HepG2 (cell line): ENCODE measurements around the gene RPS6KA2. TPM values are rescaled to one million over a fixed set of nuclear protein-coding genes. Genes with fewer than 3 reads are reported as not detected.

Experiments
- ATAC-seq: fragments of 200-7000 bp; cut with Tn5 transposase; 3 replicates; pipeline ENCODE4 v1.9.1; 2020; ENCODE audit warnings: mild to moderate bottlenecking, moderate library complexity
- BruUV-seq: library from RNA; stranded (reverse); fragments of 400-500 nt; replicated peaks from 2 replicates; lab custom pipeline; 2021; lab: Mats Ljungman, UMichigan
- CTCF ChIA-PET: fragments of 300-600 bp; formaldehyde crosslinking; extraction: SDS; loops from one replicate; lab custom pipeline; 2021; ENCODE audit warnings: low total read pairs, inconsistent platforms, low intra/inter-chr PET ratio; lab: Yijun Ruan, JAX
- POLR2A ChIA-PET: fragments of 350-600 bp; sonication (Branson Sonifier 250); formaldehyde crosslinking; loops from one replicate; lab custom pipeline; 2020; ENCODE audit warnings: antibody characterized with exemption, inconsistent platforms; lab: Yijun Ruan, JAX
- DNase-seq: peaks from one replicate; pipeline ENCODE4 v3.0.0-alpha.2; 2015; ENCODE audit warnings: low spot score
- FAIRE-seq: peaks from 3 replicates; lab custom pipeline; 2011; peaks lifted over from hg19 to GRCh38; lab: Jason Lieb, UNC
- H2AFZ ChIP-seq: one replicate; pipeline ENCODE4 v1.6.1; 2011; ENCODE audit warnings: low read length, inconsistent platforms
- H3K27ac ChIP-seq: fragments of 300-600 bp; 3 replicates; pipeline ENCODE4 v1.8.0; 2011; ENCODE audit warnings: mixed run types, mild to moderate bottlenecking, mixed read lengths, low read length, inconsistent platforms; ENCODE audit not compliant: insufficient read depth; ENCODE audit errors: extremely low read length
- H3K27me3 ChIP-seq, 2 experiments: fragments of 200-600 bp in 1 of 2; 2 replicates in 1 of 2; 3 replicates in 1 of 2; pipeline versions ENCODE4 v1.6.0 to v1.8.0; 2011; ENCODE audit warnings: low read length in 2 of 2, mild to moderate bottlenecking in 2 of 2, moderate library complexity in 2 of 2, inconsistent platforms in 1 of 2; ENCODE audit not compliant: insufficient read depth in 2 of 2, control insufficient read depth in 1 of 2
- H3K36me3 ChIP-seq, 2 experiments: fragments of 200-600 bp in 1 of 2; replicated peaks in 1 of 2; 2 replicates in 1 of 2; 3 replicates in 1 of 2; pipeline versions ENCODE4 v1.5.1 to v1.8.0; 2011; ENCODE audit warnings: low read length in 2 of 2, inconsistent platforms in 1 of 2; ENCODE audit not compliant: insufficient read depth in 2 of 2, control insufficient read depth in 1 of 2
- H3K4me1 ChIP-seq: 2 replicates; pipeline ENCODE4 v1.5.1; 2012; ENCODE audit warnings: low read length, inconsistent platforms; ENCODE audit not compliant: insufficient read depth
- H3K4me2 ChIP-seq: 2 replicates; pipeline ENCODE4 v1.6.0; 2011; ENCODE audit warnings: low read depth, low read length, inconsistent platforms
- H3K4me3 ChIP-seq, 3 experiments: fragments of 200-600 bp in 1 of 3; sonication (generic), shearing (Covaris generic) in 1 of 3; replicated peaks in 1 of 3; 2 replicates each; pipeline ENCODE4 v1.5.1; 2011 to 2016; ENCODE audit warnings: low read length in 3 of 3, inconsistent platforms in 2 of 3, low read depth in 2 of 3, mild to moderate bottlenecking in 2 of 3, control low read depth in 1 of 3, mixed read lengths in 1 of 3; ENCODE audit not compliant: insufficient read depth in 1 of 3
- H3K79me2 ChIP-seq: one replicate; pipeline ENCODE4 v1.6.1; 2011; ENCODE audit warnings: low read length, inconsistent platforms; ENCODE audit not compliant: insufficient read depth
- H3K9ac ChIP-seq: 2 replicates; pipeline ENCODE4 v1.6.0; 2011; ENCODE audit warnings: mild to moderate bottlenecking, low read depth, low read length, inconsistent platforms; ENCODE audit not compliant: insufficient read depth
- H3K9me3 ChIP-seq: 2 replicates; pipeline ENCODE4 v1.5.1; 2012; ENCODE audit warnings: mild to moderate bottlenecking, low read length
- H4K20me1 ChIP-seq: 2 replicates; pipeline ENCODE4 v1.6.0; 2011; ENCODE audit warnings: inconsistent platforms, mild to moderate bottlenecking, low read length, moderate library complexity; ENCODE audit not compliant: insufficient read depth
- ATF4 ChIP-seq, 2 experiments: fragments of 450-650 bp in 1 of 2; sonication (generic) in 1 of 2; formaldehyde crosslinking; IDR thresholded peaks; 2 replicates each; pipeline versions ENCODE4 v1.5.0 to v1.8.0; 2020 to 2022; ENCODE audit warnings: mild to moderate bottlenecking in 1 of 2, missing genetic modification reagents in 1 of 2
- CREB1 ChIP-seq, 2 experiments: fragments of 450-650 bp in 1 of 2; IDR thresholded peaks; 2 replicates each; pipeline ENCODE4 v1.6.1; 2016 to 2017; ENCODE audit warnings: control low read depth in 1 of 2, mild to moderate bottlenecking in 1 of 2, missing compliant biosample characterization in 1 of 2, missing genetic modification characterization in 1 of 2
- GABPB1 ChIP-seq: IDR thresholded peaks from 2 replicates; pipeline ENCODE4 v1.6.1; 2016; ENCODE audit warnings: mild to moderate bottlenecking, missing genetic modification reagents, moderate library complexity, missing compliant biosample characterization
- GTF3A ChIP-seq: sonication (generic); formaldehyde crosslinking; conservative IDR thresholded peaks from 2 replicates; pipeline ENCODE4 v1.4.0; 2020; ENCODE audit warnings: mild to moderate bottlenecking, missing genetic modification reagents
- JARID2 ChIP-seq: sonication (generic); formaldehyde crosslinking; IDR thresholded peaks from 2 replicates; pipeline ENCODE4 v1.8.1; 2023; ENCODE audit warnings: missing genetic modification reagents, inconsistent platforms; ENCODE audit not compliant: insufficient replicate concordance
- LRRFIP1 ChIP-seq: sonication (generic); formaldehyde crosslinking; conservative IDR thresholded peaks from 2 replicates; pipeline ENCODE4 v1.4.0; 2020; ENCODE audit warnings: missing genetic modification reagents
- MEIS2 ChIP-seq: sonication (generic); formaldehyde crosslinking; IDR thresholded peaks from 2 replicates; pipeline ENCODE4 v1.9.0; 2021; ENCODE audit warnings: mild to moderate bottlenecking, missing genetic modification reagents
- POGZ ChIP-seq: sonication (generic); formaldehyde crosslinking; IDR thresholded peaks from 2 replicates; pipeline ENCODE4 v1.4.0; 2020; ENCODE audit warnings: mild to moderate bottlenecking, missing genetic modification reagents
- SATB2 ChIP-seq: sonication (generic); formaldehyde crosslinking; IDR thresholded peaks from 2 replicates; pipeline ENCODE4 v1.5.0; 2020; ENCODE audit warnings: missing genetic modification reagents
- SSRP1 ChIP-seq: IDR thresholded peaks from 2 replicates; pipeline ENCODE4 v1.6.1; 2016; ENCODE audit warnings: control low read depth
- YY1 ChIP-seq: IDR thresholded peaks from 2 replicates; pipeline ENCODE4 v1.6.1; 2011; ENCODE audit warnings: low read length, low read depth, moderate library complexity, mild to moderate bottlenecking; ENCODE audit not compliant: insufficient read depth, insufficient replicate concordance
- ZBTB42 ChIP-seq: sonication (generic); formaldehyde crosslinking; IDR thresholded peaks from 2 replicates; pipeline ENCODE4 v1.5.0; 2020; ENCODE audit warnings: mild to moderate bottlenecking, missing genetic modification reagents
- ZGPAT ChIP-seq: IDR thresholded peaks from 2 replicates; pipeline ENCODE4 v1.6.1; 2016; ENCODE audit warnings: mild to moderate bottlenecking
- ZNF414 ChIP-seq: sonication (generic); formaldehyde crosslinking; IDR thresholded peaks from 2 replicates; pipeline ENCODE4 v1.5.0; 2020; ENCODE audit warnings: missing genetic modification reagents
- ZNF549 ChIP-seq: sonication (generic); formaldehyde crosslinking; IDR thresholded peaks from 2 replicates; pipeline ENCODE4 v1.5.0; 2020; ENCODE audit warnings: missing genetic modification reagents
- ZNF556 ChIP-seq: sonication (generic); formaldehyde crosslinking; IDR thresholded peaks from 2 replicates; pipeline ENCODE4 v1.4.0; 2020; ENCODE audit warnings: mild to moderate bottlenecking, missing genetic modification reagents, borderline replicate concordance
- ZNF569 ChIP-seq: sonication (generic); formaldehyde crosslinking; IDR thresholded peaks from 2 replicates; pipeline ENCODE4 v1.5.0; 2020; ENCODE audit warnings: mild to moderate bottlenecking, missing genetic modification reagents, moderate library complexity, borderline replicate concordance
- ZNF607 ChIP-seq: sonication (generic); formaldehyde crosslinking; IDR thresholded peaks from 2 replicates; pipeline ENCODE4 v1.5.1; 2020; ENCODE audit warnings: missing genetic modification reagents, mild to moderate bottlenecking, borderline replicate concordance
- ZNF724P ChIP-seq: sonication (generic); formaldehyde crosslinking; IDR thresholded peaks from 2 replicates; pipeline ENCODE4 v1.8.0; 2022; ENCODE audit warnings: missing genetic modification reagents, borderline replicate concordance
- WGBS: methylation state at CpG from one replicate; pipeline ENCODE4 v1.1.6; 2017; ENCODE audit warnings: low lambda C conversion rate; 5-methylcytosine and 5-hydroxymethylcytosine counted together
- in situ Hi-C: cut with HindIII; loops from 2 replicates; pipeline ENCODE4 v1.10.0; 2017; ENCODE audit warnings: low pct_unique_long_range_greater_than_20kb; ENCODE audit not compliant: extremely low pct_ligation_motif_present
- intact Hi-C: fragments of 100-400 bp; cut with micrococcal nuclease; formaldehyde crosslinking; loops from one replicate; pipeline ENCODE4 v1.10.0; 2022; ENCODE audit not compliant: unreplicated experiment
- polyA plus RNA-seq, 8 experiments: library from polyadenylated mRNA; depleted of rRNA in 3 of 8; stranded (reverse) in 7 of 8; unstranded in 1 of 8; fragments of >200 nt; fragmentation: Illumina TruSeq in 4 of 8; extraction: Trizol in 4 of 8; gene quantifications; 2 replicates each; pipeline versions ENCODE4 v1.2.1 to v1.2.3, GENCODE V29; 2011 to 2016; ENCODE audit warnings: low read depth in 4 of 8, missing spikeins in 1 of 8, mixed read lengths in 1 of 8; ENCODE audit not compliant: insufficient read depth in 1 of 8
- total RNA-seq, 5 experiments: library from RNA; depleted of rRNA; stranded (reverse); fragments of >200 nt; fragmentation: Illumina TruSeq; extraction: Trizol; gene quantifications; 2 replicates each; pipeline ENCODE4 v1.2.3, GENCODE V29; 2016; ENCODE audit warnings: low read depth in 1 of 5

The RPS6KA2 gene
- total and polyA plus RNA-seq, 2 of the 13 experiments (the other 11 are each of a cell fraction or from before 2014, with no cell fraction given): 0.22 to 0.38 TPM

- Histone ChIP-seq H3K27ac (no peak overlapping the region), H3K36me3 (no peaks in the 10 kb centered on the region), H3K27me3 (peaks cover 12 to 76% of the 10 kb centered on the region in 2 experiments; a peak in 4 of 5 replicates), H3K9ac (no peak overlapping the region), H3K4me2 (no peak overlapping the region), H3K79me2 (no peaks in the 10 kb centered on the region), H2AFZ (no peak overlapping the region), H3K9me3 (no peaks in the 10 kb centered on the region), H4K20me1 (no peaks in the 10 kb centered on the region), H3K4me1 (peaks cover 23% of the 10 kb centered on the region), H3K4me3 (no peak overlapping the region)
- intact Hi-C loops: no loop called here
- BruUV-seq: no TSS peak
- ChIA-PET POLR2A (no interaction called here), CTCF (no interaction called here)
- TF ChIP-seq SATB2 (CRISPR knock-in tag): no peak
- no peak for TF ChIP-seq MEIS2 (CRISPR knock-in tag)
- TF ChIP-seq ZNF414 (CRISPR knock-in tag): no peak
- no peak for TF ChIP-seq ZGPAT (CRISPR knock-in tag)
- TF ChIP-seq ATF4 (CRISPR knock-in tag; IDR thresholded peaks at IDR 0.05): no peak
- no peak for TF ChIP-seq ZBTB42 (CRISPR knock-in tag)
- TF ChIP-seq YY1: no peak
- no peak for TF ChIP-seq GABPB1 (CRISPR knock-in tag)
- TF ChIP-seq CREB1 (IDR thresholded peaks at IDR 0.05): no peak
- no peak for TF ChIP-seq CREB1 (CRISPR knock-in tag; IDR thresholded peaks at IDR 0.05)
- TF ChIP-seq JARID2 (CRISPR knock-in tag): no peak
- no peak for TF ChIP-seq ZNF724P (CRISPR knock-in tag)
- no peak for TF ChIP-seq LRRFIP1
- no peak for TF ChIP-seq ZNF607 (CRISPR knock-in tag)
- no peak for TF ChIP-seq ZNF556 (CRISPR knock-in tag)
- no peak for TF ChIP-seq SSRP1 (CRISPR knock-in tag)
- TF ChIP-seq ZNF569 (CRISPR knock-in tag): no peak
- TF ChIP-seq GTF3A: no peak
- no peak for TF ChIP-seq ZNF549
- no peak for TF ChIP-seq POGZ (CRISPR knock-in tag)
- ATAC-seq: no peak
- WGBS: 41% methylated on average over 15 of the region's 15 CpGs
- in situ Hi-C loops: no loop called here
- no peak for FAIRE-seq
- DNase-seq: no peak
Measured at GRCh38 chr6:166655713-166656229, 28.7 kb upstream of the RPS6KA2 start.
